Smooth muscle cell (in vitro differentiated cells): ENCODE results near the gene PLEKHG4. TPM values are rescaled to one million over a fixed set of nuclear protein-coding genes. Genes with fewer than 3 reads are reported as not detected.

Experiments
- DNase-seq: peaks from one replicate; lab custom pipeline; 2025; ENCODE audit not compliant: unreplicated experiment; lab: John Stamatoyannopoulos, UW
- H2AFZ ChIP-seq: fragments of 200-600 bp; sonication (generic); 2 replicates; pipeline ENCODE4 v1.6.0; 2016; ENCODE audit warnings: antibody characterized with exemption, low read depth, mild to moderate bottlenecking
- H3F3A ChIP-seq: fragments of 200-600 bp; sonication (generic); 2 replicates; pipeline ENCODE4 v1.6.0; 2017; ENCODE audit warnings: antibody characterized with exemption, low read depth
- H3K27ac ChIP-seq: fragments of 200-600 bp; sonication (generic); 2 replicates; pipeline ENCODE4 v1.5.1; 2016; ENCODE audit warnings: low read depth, mild to moderate bottlenecking
- H3K27me3 ChIP-seq: fragments of 200-600 bp; sonication (generic); 2 replicates; pipeline ENCODE4 v1.6.1; 2016; ENCODE audit warnings: low read depth, mild to moderate bottlenecking
- H3K36me3 ChIP-seq: fragments of 200-600 bp; sonication (generic); 2 replicates; pipeline ENCODE4 v1.5.1; 2016; ENCODE audit warnings: low read depth
- H3K4me1 ChIP-seq: fragments of 200-600 bp; sonication (generic); 2 replicates; pipeline ENCODE4 v1.5.1; 2016; ENCODE audit warnings: low read depth
- H3K4me2 ChIP-seq: fragments of 200-600 bp; sonication (generic); 2 replicates; pipeline ENCODE4 v1.6.0; 2016; ENCODE audit warnings: mild to moderate bottlenecking
- H3K4me3 ChIP-seq: fragments of 200-600 bp; sonication (generic); 2 replicates; pipeline ENCODE4 v1.5.1; 2016; ENCODE audit warnings: mild to moderate bottlenecking
- H3K79me2 ChIP-seq: fragments of 200-600 bp; sonication (generic); 2 replicates; pipeline ENCODE4 v1.6.0; 2016; ENCODE audit warnings: low read depth, mild to moderate bottlenecking
- H3K9ac ChIP-seq: fragments of 200-600 bp; sonication (generic); 2 replicates; pipeline ENCODE4 v1.6.0; 2016; ENCODE audit warnings: low read depth
- H3K9me3 ChIP-seq: fragments of 200-600 bp; sonication (generic); replicated peaks from 2 replicates; pipeline ENCODE4 v1.5.1; 2016; ENCODE audit warnings: low read depth
- H4K20me1 ChIP-seq: fragments of 200-600 bp; sonication (generic); 2 replicates; pipeline ENCODE4 v1.6.0; 2016; ENCODE audit warnings: low read depth
- WGBS: methylation state at CpG from one replicate; pipeline ENCODE4 v1.1.7; 2016; ENCODE audit warnings: low lambda C conversion rate; 5-methylcytosine and 5-hydroxymethylcytosine counted together
- polyA plus RNA-seq: library from polyadenylated mRNA; unstranded; fragments of >200 nt; fragmentation: Nextera tagmentation; extraction: Ambion mirVana; gene quantifications from 2 replicates; pipeline ENCODE4 v1.2.1, GENCODE V29; 2016
- total RNA-seq: library from RNA; depleted of rRNA; stranded (reverse); fragments of >200 nt; gene quantifications from 2 replicates; pipeline ENCODE4 v1.2.3, GENCODE V29; 2014
- TF ChIP-seq, protein P1 (sequence below): fragments of 200-600 bp; sonication (generic); IDR thresholded peaks from 2 replicates; pipeline ENCODE4 v1.5.1; 2017; ENCODE audit warnings: borderline replicate concordance, mild to moderate bottlenecking, antibody characterized with exemption; ENCODE audit not compliant: insufficient read depth, poor library complexity, severe bottlenecking

PLEKHG4 gene
- total and polyA plus RNA-seq, 2 experiments from 2014 or later: 2.7 to 27.0 TPM

DNA sequence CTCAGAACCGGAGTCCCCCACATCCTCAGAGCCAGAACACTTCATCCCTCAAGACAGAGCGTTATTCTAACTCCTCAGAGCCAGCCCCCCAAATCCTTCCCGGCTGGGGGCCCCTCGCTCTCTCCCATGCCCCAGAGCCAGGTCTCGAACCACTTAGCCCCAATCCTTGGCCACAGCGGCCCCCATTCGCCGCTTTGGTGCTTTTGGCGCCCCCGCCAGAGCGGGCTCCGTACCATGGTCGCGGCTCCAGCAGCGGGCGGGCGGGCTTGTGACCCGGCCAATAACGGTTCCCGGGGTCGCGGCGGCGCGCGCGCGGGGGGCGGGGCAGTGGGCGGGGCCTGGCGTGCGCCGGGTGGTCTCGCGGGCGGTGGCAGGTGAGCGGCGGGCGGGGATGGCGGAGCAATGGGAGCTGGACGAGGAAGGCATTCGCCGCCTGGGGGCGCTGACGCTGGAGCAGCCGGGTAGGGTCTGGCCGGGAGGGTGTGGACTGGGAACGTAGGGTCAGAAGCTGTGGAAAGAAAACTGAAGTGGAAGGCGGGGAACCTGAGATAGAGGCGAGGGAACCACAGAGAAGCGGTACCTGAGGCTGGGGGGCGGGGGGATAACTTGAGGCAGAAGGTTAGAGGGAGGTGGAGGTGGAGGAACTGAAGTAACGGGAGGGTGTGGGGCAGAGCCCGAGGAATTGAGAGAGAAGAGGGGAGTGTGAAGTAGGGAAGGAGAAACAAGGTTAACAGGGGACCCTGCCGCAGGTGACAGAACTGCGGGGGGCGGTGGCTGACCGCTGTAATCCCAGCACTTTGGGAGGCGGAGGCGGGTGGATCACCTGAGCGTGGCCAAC, 47.4 kb downstream of the PLEKHG4 start, which contains the start of the genes KCTD19 and LRRC36:
Gene KCTD19 (minus strand): TSS at position 270 of the 838 bp plus-strand sequence. CDS start 34 bp downstream, at position 236.
Gene LRRC36 (plus strand): TSS at position 344 of the 838 bp plus-strand sequence. CDS start 48 bp downstream, at position 392.
- Histone ChIP-seq H3K79me2 (no peaks in the 10 kb centered on the region), H3K9ac (no peak within 1 kb of the TSS), H4K20me1 (no peaks in the 10 kb centered on the region), H2AFZ (peak within 1 kb of the TSS; percentile 96), H3F3A (peaks cover 5% of the 10 kb centered on the region), H3K36me3 (no peaks in the 10 kb centered on the region), H3K4me1 (no peaks in the 10 kb centered on the region), H3K27me3 (peaks cover 36% of the 10 kb centered on the region), H3K4me3 (peak within 1 kb of the TSS; percentile 54), H3K4me2 (peak within 1 kb of the TSS; percentile 90), H3K9me3 (no peaks in the 10 kb centered on the region), H3K27ac (no peak within 1 kb of the TSS)
- TF ChIP-seq, protein P1, sequence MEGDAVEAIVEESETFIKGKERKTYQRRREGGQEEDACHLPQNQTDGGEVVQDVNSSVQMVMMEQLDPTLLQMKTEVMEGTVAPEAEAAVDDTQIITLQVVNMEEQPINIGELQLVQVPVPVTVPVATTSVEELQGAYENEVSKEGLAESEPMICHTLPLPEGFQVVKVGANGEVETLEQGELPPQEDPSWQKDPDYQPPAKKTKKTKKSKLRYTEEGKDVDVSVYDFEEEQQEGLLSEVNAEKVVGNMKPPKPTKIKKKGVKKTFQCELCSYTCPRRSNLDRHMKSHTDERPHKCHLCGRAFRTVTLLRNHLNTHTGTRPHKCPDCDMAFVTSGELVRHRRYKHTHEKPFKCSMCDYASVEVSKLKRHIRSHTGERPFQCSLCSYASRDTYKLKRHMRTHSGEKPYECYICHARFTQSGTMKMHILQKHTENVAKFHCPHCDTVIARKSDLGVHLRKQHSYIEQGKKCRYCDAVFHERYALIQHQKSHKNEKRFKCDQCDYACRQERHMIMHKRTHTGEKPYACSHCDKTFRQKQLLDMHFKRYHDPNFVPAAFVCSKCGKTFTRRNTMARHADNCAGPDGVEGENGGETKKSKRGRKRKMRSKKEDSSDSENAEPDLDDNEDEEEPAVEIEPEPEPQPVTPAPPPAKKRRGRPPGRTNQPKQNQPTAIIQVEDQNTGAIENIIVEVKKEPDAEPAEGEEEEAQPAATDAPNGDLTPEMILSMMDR: peak; percentile 33
- WGBS: 6% methylated on average over 46 of the region's 61 CpGs
- DNase-seq: peak; percentile 17

DNA sequence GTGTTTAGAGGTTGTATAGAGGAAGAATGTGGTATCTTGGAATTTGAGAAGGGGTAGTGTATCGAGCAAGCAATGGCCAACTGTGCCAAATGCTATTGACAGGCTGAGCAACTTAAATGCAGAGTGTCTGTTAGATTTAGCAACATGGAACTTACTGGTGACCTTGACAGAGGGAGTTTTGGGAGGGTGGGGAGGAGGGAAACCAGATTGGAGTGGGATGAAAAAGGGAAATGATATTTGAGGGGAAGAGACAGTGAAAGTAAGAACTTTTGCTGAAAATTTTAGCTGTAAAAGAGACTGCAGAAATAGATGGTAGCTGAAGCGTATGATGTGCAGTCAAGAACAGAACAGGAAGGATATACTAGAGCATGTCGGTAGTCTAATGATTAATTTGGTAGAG, 48.4 kb downstream of the PLEKHG4 start:
- no peaks in the 10 kb centered on the region for H3K36me3 ChIP-seq
- no peaks in the 10 kb centered on the region for H3K4me1 ChIP-seq
- no peak overlapping the region for H3K4me3 ChIP-seq
- no peak overlapping the region for H3K27ac ChIP-seq
- 83% methylated on average over 3 of the region's 3 CpGs for WGBS
- peaks cover 5% of the 10 kb centered on the region for H3F3A ChIP-seq
- TF ChIP-seq, protein P1: no peak
- no peaks in the 10 kb centered on the region for H3K79me2 ChIP-seq
- H2AFZ ChIP-seq: no peak overlapping the region
- H3K27me3 ChIP-seq: peaks cover 29% of the 10 kb centered on the region
- no peaks in the 10 kb centered on the region for H3K9me3 ChIP-seq
- no peak for DNase-seq
- H3K4me2 ChIP-seq: no peak overlapping the region
- no peak overlapping the region for H3K9ac ChIP-seq
- no peaks in the 10 kb centered on the region for H4K20me1 ChIP-seq

DNA sequence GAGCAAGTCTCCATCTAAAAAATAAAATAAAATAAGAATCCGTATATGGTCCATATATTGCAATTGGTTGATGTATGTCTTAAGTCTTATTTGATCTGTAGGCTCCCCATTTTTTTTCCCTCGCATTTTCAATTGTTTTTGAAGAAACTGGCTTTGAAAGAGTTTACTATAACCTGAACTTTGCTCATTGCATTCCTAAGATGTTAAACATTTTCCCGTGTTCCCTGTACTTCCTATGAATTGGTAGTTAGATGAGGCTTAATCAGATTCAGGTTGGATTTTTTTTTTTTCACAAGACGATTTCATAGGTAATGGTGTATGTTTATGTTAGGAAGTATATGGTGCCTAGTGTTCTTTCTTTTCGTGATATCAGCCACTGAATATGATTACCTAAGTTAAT, 50.6 kb downstream of the PLEKHG4 start:
- WGBS: 77% methylated on average over 5 of the region's 5 CpGs
- H3F3A ChIP-seq: peaks cover 5% of the 10 kb centered on the region

More for the DNA sequence above, 50.6 kb downstream of the PLEKHG4 start:
- Histone ChIP-seq H3K4me1 (no peaks in the 10 kb centered on the region), H3K79me2 (no peaks in the 10 kb centered on the region), H4K20me1 (no peaks in the 10 kb centered on the region), H3K4me2 (no peak overlapping the region), H3K27ac (no peak overlapping the region), H2AFZ (no peak overlapping the region), H3K9me3 (peaks cover 3% of the 10 kb centered on the region), H3K36me3 (no peaks in the 10 kb centered on the region), H3K27me3 (peaks cover 7% of the 10 kb centered on the region), H3K4me3 (no peak overlapping the region), H3K9ac (no peak overlapping the region)
- TF ChIP-seq, protein P1: no peak
- no peak for DNase-seq
